Superior temporal gyrus (tissue), 1 donor: ENCODE data around the gene ASAP3.
"Not testable (repeated sequence)": the region's sequence is repeated elsewhere in the genome, so short reads cannot be mapped to it uniquely, and the experiment has no call there.

ENCODE experiments used
- DNase-seq: peaks from one replicate; pipeline ENCODE4 v3.0.0-alpha.2; 2016; ENCODE audit errors: extremely low spot score

Gene ASAP3

DNA sequence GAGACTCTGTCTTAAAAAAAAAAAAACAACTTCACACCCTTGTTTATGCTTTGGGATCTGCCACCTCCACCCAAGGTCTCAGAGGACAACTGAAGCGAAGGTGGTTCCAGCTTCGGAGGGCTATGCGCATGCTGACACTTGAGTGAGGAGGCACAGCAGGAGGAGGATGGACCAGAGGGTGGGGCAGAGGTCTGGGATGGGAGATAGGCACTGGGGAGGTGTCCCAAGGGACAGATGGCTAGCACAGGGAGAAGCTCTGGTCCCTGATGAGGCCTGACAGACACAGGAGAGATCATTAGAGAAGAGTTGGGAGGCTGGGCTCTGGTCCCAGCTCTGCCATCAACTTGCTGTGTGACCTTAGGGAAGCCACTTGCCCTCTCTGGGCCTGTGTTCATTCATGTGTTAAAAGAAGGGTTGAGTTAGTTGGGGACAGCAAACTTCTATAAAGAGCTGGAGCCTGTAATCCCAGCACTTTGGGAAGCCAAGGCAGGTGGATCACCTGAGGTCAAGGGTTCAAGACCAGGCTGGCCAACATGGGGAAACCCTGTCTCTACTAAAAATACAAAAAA lies 30.2 kb upstream of the ASAP3 start:
- DNase-seq = no peak

DNA sequence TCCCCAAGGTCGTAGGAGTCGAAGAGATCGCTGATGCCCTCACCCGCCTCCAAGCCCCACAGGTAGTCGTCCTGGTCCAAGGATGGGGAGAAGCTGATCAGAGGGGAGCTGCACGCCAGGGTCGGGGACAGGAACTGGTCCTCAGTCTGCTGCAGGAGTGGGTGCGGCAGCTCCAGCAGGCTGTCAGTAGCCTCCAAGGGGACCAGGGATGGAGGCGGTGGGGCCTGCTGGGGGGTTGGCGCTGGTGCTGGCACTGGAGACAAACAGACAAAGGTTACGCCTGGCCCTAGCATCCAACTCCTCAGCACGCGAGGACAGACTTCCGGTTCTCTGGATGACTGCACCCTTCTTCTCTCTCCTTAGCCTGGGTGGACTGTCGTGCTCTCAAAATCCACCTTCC lies 25.9 kb upstream of the ASAP3 start:
- DNase-seq = no peak

DNA sequence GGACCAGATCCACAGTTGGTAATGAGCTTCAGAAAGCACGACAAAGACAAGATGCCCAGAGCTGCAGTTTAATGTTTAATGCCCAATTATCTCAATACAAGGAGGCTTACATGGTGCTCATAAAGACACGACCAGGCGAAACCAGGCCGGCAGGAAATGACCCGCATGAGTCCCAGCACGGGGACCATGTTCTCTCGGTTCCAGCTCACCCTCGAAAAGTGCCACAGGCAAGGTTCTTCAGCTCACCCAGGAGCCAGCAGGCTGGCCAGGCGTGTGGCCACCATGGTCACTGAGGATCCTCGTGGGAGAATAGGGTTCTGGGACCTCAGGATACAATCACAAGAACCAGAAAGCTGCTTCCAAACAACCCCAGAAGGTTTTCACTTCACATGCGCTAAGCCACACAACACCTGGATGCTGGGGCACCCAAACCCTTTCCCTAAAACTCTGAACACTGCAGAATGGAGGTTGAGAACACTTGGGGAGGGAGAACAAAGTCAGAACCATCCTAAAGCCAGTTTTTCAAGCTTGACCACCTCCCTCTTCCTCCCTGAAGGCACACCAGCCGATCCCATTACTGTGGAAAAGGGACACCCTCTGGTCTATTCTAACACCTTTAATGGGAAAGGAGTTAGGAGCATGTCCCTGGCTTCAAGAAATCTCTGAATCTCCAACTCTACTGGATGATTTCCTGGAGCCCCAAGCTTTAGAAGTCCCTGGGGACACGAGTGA lies 22.6 kb upstream of the ASAP3 start:
- no peak for DNase-seq

DNA sequence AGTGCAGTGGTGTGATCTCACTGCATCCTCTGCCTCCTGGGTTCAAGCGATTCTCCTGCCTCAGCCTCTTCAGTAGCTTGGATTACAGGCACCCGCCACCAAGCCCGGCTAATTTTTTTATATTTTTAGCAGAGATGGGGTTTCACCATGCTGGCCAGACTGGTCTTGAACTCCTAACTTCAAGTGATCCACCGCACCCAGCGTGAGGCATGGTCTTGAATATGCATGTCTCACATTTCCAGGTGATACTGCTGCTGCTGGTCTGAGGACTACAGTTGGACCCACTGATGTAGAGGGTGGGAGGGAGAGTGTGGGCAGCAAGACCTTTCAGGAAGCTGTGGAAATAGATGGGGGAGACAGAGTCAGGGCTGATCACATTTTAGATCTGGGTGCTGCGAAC lies 21.9 kb upstream of the ASAP3 start:
- no peak for DNase-seq

DNA sequence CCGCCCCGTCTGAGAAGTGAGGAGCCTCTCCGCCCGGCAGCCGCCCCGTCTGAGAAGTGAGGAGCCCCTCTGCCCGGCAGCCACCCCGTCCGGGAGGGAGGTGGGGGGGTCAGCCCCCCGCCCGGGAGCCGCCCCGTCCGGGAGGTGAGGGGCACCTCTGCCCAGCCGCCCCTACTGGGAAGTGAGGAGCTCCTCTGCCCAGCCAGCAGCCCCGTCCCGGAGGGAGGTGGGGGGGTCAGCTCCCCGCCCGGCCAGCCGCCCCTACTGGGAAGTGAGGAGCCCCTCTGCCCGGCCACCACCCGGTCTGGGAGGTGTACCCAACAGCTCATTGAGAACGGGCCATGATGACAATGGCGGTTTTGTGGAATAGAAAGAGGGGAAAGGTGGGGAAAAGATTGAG lies 20.2 kb upstream of the ASAP3 start:
- not testable (repeated sequence) for DNase-seq

DNA sequence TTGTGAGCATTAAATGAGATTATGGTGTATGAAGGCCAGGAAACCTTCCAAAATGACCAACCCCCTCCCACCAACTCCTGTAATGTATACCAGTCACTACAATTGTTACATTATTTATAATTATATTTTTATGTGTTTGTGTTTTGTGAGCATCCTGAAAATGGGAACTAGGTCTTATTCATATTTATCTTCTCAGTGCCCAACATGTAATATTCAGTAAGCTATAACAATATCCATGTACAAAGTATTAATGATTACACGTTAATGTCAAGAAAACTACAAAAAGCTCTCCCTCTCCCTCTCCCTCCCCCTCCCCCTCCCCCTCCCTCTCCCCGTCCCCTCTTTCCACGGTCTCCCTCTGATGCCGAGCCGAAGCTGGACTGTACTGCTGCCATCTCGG lies 19.0 kb upstream of the ASAP3 start:
- no peak for DNase-seq

DNA sequence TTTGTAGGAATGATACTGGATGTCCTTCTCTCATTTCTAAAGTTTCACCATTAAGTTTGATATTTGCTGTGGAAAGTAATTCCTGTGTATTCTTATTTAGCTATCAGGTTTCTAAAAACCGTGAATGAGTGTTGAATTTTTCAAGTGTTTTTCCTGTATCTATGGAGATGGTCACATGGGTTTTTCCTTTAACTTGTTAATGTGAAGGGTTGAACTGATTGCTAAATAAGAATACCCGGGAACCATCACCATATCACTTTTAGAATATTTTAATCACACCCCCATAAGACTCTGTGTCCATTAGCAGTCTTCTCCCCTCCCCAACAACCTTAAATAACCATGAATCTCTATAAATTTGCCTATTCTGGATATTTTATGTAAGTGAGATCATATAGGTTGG lies 16.5 kb upstream of the ASAP3 start:
- no peak for DNase-seq

DNA sequence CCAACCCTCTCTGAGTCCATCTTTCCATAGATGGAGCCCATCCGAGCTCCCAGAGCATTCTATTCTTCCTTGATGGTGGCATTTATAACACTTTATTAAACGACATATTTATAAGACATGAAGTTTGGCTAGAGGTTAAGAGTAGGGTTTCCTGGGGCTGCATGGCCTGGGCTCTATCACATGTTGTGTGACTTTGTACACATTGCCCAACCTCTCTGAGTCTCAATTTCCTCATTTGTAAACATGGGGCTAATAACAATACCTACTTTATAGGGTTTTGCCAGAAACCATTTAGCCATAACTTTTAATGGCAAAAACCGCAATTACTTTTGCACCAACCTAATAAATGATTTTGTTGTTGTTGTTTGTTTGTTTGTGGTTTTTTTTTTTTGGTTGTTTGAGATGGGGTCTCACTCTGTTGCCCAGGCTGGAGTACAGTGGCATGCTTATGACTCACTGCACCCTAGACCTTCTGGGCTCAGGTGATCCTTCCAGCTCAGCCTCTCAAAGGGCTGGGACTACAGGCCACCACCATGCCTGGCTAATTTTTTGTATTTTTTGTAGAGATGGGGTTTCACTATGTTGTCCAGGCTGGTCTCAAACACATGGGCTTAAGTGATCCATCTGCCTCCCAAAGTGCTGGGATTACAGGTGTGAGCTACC lies 13.9 kb upstream of the ASAP3 start:
- DNase-seq = no peak

DNA sequence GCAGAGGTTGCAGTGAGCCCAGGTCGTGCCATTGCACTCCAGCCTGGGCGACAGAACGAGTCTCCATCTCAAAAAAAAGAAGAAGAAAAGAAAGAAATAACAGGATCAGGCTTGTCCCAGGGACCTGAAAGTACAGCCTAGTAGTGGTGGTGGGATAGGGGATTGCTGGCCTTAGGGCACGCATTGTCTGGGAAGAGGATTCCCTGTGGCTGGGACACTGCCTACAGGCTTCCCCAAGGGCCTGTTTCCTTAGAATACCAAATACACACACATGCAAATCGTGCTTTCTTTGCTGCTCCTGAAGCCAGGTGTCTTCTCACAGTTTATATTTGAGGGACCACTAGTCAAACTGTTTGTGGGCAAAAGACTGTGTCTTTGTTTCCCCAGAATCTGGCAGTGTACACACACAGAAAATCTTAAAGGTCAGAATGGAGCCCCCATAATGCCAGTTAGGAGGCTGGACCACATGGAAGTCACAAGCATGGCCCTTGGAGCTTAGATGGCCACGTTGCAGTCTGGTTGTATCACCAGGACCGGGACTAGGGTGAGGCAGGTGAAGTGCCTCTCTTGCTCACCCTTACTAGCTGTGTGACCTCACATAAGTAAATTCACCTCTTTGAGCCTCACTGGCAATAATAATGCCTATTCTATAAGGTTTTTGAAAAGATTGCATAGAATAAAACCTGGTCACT lies 12.7 kb upstream of the ASAP3 start:
- no peak for DNase-seq

DNA sequence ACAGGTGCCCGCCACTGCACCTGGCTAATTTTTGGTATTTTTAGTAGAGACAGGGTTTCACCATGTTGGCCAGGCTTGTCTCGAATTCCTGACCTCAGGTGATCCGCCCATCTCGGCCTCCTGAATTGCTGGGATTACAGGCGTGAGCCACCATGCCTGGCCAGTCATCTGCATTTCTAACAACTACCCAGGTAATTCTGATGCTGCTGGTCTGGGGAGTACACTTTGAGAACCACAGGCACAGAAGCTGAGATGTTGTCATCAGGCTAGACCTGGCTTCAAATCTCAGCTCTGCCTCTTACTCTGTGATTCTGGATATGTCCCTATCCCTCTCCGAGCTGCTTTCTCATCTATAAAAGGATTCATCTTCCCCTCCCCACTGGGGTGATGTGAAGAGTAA lies 10.9 kb upstream of the ASAP3 start:
- not testable (repeated sequence) for DNase-seq

DNA sequence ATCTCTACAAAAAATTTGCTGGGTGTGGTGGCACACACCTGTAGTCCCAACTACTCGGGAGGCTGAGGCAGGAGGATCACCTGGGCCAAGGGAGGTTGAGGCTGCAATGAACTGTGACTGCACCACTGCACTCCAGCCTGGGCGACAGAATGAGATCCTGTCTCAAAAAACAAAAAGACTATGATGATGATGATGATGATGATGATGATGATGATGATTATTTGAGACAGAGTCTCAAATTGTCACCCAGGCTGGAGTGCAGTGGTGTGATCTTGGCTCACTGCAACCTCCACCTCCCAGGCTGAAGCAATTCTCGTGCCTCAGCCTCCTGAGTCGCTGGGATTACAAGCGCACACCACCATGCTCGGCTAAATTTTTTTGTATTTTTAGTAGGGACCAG lies 8.8 kb upstream of the ASAP3 start:
- DNase-seq = not testable (repeated sequence)

DNA sequence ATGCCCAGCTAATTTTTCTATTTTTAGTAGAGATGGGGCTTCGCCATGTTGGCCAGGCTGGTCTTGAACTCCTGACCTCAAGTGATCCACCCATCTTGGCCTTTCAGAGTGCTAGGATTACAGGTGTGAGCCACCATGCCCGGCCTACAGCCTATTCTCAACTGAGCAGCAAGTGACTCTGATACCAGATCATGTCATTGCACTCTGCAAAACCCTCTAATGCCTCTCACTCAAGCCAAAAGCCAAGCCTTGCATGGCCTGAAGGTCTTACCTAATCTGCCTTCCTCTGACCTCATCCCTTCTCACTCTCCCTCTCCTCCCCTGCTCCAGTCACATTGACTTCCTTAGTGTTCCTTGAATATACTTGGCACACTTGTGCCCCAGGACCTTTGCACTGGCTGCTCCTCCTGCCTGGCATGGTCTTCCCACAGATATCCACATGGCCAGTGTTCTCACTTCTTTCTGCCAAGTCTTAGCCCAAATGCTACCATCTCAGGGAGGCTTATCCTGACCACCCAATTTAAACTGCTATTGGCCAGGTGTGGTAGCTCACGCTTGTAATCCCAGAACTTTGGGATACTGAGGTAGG lies 8.2 kb upstream of the ASAP3 start:
- no peak for DNase-seq

DNA sequence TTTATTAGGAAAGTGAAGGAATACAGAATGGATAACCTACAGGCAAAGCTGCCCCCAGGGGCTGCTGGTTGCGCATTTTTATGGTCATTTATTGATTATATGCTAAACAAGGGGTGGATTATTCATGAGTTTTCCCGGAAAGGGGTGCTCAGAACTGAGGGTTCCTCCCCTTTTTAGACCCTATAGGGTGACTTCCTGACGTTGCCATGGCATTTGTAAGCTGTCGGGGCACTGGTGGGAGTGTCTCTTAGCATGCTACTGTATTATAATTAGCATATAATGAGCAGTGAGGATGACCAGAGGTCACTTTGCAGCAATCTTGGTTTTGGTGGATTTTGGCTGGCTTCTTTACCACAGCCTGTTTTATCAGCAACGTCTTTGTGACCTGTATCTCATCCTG lies 5.9 kb upstream of the ASAP3 start:
- DNase-seq = no peak

DNA sequence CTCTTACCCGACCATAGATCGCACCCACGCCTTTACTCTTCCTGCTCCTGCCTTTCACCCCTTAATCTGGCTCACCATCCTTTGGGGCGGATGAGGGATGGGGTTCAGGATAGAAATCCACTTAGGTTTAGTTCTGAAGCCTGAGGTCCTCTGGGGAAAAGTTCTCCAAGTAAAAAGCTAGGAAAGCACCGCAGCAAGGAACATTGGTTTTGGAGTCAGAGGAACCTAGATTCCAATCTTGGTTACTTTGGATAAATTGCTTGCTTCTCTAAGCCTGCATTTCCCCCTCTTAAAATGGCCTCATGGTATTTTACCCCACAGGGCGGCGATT lies 988 bp upstream of the ASAP3 start:
- DNase-seq = no peak

DNA sequence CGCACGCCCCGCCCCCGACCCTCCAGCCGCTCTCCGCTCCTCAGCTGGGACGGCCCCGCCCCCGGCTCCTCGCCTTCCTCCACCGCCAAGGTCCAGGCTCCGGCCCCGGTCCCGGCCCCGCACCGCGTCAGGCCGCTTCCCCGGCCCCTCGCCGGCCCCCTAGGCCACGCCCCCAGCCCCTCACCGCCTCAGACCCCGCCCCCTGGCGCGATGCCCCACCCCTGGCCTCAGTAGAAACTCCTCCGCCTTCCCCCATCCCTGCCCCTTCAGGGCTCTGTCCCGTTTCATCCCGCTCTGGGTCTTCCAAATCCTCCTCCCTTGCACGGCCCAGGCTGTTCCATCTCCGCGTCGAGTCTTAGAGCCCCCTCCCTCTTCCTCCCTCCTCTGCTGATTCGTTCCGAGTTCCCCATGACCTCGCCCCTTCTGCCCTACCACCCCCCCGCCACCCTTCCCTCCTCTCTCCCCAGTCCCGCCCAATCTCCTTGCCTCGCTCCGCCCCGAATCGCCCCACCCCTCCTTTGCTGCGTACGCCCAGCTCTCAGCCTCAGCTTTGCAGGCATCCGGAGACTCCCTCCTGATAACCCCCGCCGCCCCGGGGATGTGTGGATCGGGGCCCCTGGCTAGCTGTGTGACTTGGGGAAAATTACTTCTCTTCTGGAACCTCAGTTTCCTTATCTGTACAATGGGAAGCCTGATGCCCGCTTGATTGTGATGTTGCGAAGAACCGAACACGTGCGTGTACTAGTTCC lies 448 bp upstream of the ASAP3 start:
- peak; percentile 45 for DNase-seq

DNA sequence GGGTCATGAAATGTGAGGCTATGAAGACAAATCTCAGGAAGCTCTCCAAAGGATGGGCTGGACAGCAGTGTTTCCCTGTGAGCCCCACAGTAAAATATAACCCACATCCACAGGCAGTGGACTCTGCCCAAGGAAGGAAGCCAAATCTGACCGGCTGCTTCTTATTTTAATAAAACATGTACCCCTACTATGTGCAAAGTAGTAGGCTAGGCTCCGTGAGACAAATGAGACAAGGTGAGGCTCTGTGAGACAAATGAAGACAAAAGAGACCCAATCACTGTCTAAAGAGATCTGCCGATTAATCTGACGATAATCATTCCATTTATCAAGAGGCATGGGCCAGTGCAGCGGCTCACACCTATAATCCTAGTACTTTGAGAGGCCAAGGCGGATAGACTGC lies 2.1 kb downstream of the ASAP3 start:
- no peak for DNase-seq

DNA sequence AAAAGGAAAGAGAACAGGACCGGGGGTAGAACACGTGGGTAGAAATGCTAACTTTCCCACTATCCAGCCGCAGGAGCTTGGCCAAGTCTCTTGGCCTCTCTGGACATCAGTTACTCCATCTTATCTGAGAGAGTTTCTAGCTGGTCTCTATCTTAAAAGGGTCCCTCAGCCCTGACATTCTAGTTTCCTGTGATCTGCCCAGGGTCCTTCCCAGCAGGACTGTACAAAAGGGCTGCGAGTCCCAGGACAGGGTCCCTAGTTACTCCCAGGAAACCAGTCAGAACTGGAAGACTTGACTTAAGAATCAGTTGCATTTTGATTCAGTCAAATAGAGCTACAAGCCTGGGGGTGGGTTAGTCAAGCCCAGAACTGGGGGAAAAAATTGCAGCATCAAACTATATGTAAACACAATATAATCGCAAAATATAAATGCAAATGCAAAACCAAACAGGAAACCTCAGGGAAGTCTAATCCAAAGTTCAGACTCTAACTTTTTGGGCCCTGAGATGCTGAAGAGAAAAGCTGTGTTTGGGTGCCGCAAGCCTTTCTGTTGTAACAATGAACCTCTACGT lies 2.9 kb downstream of the ASAP3 start:
- no peak for DNase-seq

DNA sequence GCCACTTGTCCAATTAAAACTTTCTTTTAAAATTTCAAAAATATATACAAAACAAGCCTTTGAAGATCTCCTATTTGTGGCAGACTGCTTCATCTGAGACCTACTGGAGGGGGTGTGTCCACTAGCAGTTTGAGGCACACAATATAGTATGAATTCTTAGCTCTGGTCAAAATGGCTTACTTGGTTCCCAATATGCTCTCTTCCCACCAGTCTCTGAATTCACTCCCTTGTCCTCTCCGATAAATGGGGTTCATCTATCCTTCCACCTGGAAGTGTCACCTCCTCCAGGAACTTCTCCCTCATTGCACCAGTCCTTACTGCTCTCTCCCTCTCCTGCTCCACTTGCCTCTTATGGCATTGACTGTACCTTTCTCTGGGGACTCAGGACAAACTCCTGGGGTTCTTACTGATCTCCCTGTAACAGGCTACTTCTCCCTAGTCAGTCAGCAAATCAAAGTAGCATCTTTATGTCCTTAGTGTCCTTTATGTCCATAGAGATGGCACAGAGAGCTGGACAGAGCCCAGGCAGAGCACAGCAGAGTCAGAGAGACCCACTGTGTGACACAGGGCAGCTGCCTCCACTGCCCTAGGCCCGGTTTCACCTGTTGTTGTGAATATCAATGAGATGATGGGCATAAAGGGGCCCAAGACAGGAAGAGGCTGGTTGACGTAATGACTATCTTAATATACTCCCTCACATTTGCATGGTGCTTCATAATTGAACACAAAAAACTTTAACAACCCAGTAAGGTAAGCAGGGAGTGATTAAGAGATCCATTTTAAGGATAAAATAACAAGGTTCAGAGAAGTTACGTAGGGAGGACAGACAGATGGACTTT lies 3.6 kb downstream of the ASAP3 start:
- DNase-seq = no peak

DNA sequence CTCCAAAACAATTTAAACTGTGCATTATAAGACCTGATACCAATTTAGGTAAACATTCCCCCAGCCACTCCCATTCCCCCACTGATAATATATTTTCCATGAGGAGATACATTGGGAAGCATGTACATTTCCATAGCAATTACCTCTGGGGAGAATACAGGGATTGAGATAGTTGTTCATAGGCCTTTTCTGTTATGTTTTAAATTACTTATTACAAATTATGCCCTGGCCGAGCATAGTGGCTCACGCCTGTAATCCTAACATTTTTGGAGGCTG lies 4.4 kb downstream of the ASAP3 start:
- DNase-seq = no peak

DNA sequence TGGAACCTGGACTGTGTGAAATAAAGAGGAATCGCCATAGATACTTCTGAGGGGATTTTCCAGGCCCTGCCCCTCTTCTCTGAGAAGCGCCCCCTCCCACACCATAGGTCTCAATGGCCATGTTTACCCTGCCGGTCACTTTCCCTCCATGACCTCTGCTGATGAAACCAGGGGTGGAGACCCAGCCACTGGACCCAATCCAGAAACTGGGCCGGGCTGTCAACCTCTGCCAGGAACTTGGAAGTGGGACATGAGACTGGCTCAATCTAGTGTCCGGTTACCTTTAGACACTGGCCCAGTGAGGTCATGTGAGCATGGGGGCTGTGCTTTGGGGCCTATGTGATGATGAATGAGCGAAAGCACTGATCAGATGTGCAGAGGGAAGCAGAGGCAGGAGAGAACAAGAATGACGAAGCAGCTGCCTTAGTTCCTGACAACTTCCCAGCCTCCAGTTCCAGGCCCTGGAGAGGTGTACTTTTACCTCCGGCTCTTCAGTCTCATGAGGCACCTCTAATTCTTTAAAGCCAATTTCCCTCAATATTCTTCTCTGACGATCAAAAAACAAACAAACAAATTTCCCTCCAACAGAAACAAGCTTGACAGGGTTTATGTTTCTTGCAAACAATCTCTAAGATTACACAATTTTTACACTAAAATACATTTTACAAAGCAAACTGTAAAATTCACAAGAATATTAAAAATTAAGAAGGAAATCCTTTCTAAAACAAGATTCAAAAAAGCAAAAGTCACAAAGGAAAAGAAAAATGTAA lies 4.9 kb downstream of the ASAP3 start:
- peak; percentile 8 for DNase-seq
